ENCODE data around the gene PLPPR3. TPM values are rescaled to one million over a fixed set of nuclear protein-coding genes. Genes with fewer than 3 reads are reported as not detected.

PLPPR3 gene
- total RNA-seq, 1 donor: 0.36 TPM

DNA sequence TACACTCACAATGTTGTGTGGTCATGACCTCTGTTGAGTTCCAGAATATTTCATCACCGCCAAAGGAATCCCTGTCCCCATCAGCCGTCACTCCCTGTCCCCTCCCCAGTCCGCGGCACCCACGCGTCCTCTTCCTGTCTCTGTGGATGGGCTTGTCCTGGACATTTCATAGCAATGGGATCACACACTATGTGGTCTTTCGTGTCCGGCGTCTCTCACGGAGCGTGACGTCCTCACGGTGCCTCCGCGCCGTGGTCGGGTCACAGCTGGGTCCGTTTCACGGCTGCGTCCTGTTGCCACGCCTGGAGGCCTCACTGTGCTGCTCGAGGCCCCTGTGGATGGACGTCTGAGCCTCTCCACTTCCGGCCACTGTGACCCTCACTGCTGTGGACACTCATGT, 12.5 kb upstream of the PLPPR3 start:
- Histone ChIP-seq H3K27me3 (ENCODE audit: insufficient read depth, low read length) (peaks cover 2% of the 10 kb centered on the region), H3K4me2 (ENCODE audit: insufficient read depth, low read length) (no peak overlapping the region), H3K4me1 (ENCODE audit: insufficient read depth, low read length) (no peaks in the 10 kb centered on the region), H3K9me3 (ENCODE audit: low read depth, low read length) (no peaks in the 10 kb centered on the region), H3K27ac (ENCODE audit: low read depth, low read length) (no peak overlapping the region), H3K36me3 (ENCODE audit: insufficient read depth, low read length) (no peaks in the 10 kb centered on the region), H3K4me3 (ENCODE audit: insufficient read depth, low read length) (no peak overlapping the region), H4K20me1 (ENCODE audit: insufficient read depth, low read length) (no peaks in the 10 kb centered on the region), H3K79me2 (ENCODE audit: insufficient read depth, low read length) (no peaks in the 10 kb centered on the region), H2AFZ (ENCODE audit: low read length) (no peak overlapping the region)
- DNase-seq (ENCODE audit: insufficient read length, low spot score, missing footprints): no peak
- TF ChIP-seq, protein P1, sequence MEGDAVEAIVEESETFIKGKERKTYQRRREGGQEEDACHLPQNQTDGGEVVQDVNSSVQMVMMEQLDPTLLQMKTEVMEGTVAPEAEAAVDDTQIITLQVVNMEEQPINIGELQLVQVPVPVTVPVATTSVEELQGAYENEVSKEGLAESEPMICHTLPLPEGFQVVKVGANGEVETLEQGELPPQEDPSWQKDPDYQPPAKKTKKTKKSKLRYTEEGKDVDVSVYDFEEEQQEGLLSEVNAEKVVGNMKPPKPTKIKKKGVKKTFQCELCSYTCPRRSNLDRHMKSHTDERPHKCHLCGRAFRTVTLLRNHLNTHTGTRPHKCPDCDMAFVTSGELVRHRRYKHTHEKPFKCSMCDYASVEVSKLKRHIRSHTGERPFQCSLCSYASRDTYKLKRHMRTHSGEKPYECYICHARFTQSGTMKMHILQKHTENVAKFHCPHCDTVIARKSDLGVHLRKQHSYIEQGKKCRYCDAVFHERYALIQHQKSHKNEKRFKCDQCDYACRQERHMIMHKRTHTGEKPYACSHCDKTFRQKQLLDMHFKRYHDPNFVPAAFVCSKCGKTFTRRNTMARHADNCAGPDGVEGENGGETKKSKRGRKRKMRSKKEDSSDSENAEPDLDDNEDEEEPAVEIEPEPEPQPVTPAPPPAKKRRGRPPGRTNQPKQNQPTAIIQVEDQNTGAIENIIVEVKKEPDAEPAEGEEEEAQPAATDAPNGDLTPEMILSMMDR (IDR thresholded peaks at IDR 0.05; ENCODE audit: extremely low read depth, low read depth, low read length): no peak

DNA sequence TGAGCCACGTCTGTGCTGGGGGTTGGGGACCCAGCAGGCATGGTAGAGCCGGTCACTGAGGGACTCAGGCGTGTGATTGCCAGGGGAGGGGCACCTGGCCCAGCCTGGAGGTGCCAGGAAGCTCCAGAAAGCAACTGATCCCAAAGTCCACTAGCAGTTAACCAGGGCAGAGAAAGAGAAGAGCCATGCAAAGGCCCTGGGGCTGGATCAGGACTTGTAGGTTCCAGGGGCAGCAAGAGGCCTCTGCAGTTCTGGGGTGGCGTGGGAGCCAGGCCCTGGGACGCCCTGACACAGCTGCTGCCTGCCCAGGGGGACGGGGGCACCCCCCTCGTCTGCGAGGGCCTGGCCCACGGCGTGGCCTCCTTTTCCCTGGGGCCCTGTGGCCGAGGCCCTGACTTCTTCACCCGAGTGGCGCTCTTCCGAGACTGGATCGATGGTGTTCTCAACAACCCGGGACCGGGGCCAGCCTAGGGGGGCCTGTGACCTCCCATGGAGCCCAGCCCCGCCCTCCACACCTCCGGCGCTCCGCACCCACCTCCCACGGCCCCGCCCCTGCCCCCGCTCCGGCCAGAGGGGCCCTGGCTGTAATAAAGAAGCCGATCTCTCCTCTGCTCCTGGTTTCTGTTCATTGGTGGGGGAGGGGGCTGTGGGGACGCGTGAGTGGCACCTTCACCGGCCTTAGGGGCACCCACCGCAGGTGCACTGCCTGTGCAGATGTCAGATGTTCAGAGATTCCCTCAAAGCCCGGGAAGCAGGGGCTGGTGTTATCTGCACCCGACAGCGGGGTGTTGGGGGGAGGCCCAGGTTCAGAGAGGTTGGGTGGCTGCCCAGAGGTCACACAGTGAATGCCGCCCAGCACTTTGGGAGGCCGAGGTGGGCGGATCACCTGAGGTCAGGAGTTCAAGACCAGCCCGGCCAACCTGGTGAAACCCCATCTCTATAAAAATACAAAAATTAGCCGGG, 9.9 kb upstream of the PLPPR3 start:
- Histone ChIP-seq H3K4me3 (ENCODE audit: insufficient read depth, low read length) (no peak overlapping the region), H4K20me1 (ENCODE audit: insufficient read depth, low read length) (no peaks in the 10 kb centered on the region), H3K4me1 (ENCODE audit: insufficient read depth, low read length) (no peaks in the 10 kb centered on the region), H3K4me2 (ENCODE audit: insufficient read depth, low read length) (no peak overlapping the region), H3K9me3 (ENCODE audit: low read depth, low read length) (no peaks in the 10 kb centered on the region), H3K27ac (ENCODE audit: low read depth, low read length) (no peak overlapping the region), H3K79me2 (ENCODE audit: insufficient read depth, low read length) (no peaks in the 10 kb centered on the region), H2AFZ (ENCODE audit: low read length) (no peak overlapping the region), H3K36me3 (ENCODE audit: insufficient read depth, low read length) (no peaks in the 10 kb centered on the region), H3K27me3 (ENCODE audit: insufficient read depth, low read length) (peaks cover 2% of the 10 kb centered on the region)
- no peak for DNase-seq (ENCODE audit: insufficient read length, low spot score, missing footprints)
- TF ChIP-seq, protein P1 (IDR thresholded peaks at IDR 0.05; ENCODE audit: extremely low read depth, low read depth, low read length): no peak

DNA sequence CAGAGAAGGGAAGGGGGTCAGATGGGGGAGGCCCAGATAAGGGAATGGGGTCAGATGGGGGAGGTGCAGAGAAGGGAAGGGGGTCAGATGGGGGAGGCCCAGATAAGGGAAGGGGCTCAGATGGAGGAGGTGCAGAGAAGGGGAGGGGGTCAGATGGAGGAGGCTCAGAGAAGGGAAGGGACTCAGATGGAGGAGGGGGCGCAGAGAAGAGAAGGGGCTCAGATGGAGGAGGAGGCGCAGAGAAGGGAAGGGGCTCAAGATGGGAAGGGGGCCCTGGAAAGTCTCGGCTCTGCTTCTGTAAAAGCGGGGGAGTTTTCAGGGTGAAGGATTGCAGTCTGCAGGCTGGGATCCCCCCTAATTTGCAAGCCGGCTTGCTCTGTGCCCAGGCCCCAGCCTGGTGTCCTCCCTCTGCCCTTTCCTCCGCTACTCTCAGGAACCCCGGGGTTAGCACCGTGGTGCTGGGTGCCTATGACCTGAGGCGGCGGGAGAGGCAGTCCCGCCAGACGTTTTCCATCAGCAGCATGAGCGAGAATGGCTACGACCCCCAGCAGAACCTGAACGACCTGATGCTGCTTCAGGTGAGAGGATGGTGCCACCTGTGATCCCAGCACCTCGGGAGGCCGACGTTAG, 7.5 kb upstream of the PLPPR3 start:
- no peak for DNase-seq (ENCODE audit: insufficient read length, low spot score, missing footprints)
- Histone ChIP-seq H3K27me3 (ENCODE audit: insufficient read depth, low read length) (no peaks in the 10 kb centered on the region), H3K4me3 (ENCODE audit: insufficient read depth, low read length) (no peak overlapping the region), H3K36me3 (ENCODE audit: insufficient read depth, low read length) (no peaks in the 10 kb centered on the region), H4K20me1 (ENCODE audit: insufficient read depth, low read length) (no peaks in the 10 kb centered on the region), H3K27ac (ENCODE audit: low read depth, low read length) (no peak overlapping the region), H3K4me1 (ENCODE audit: insufficient read depth, low read length) (no peaks in the 10 kb centered on the region), H3K79me2 (ENCODE audit: insufficient read depth, low read length) (no peaks in the 10 kb centered on the region), H3K9me3 (ENCODE audit: low read depth, low read length) (no peaks in the 10 kb centered on the region), H3K4me2 (ENCODE audit: insufficient read depth, low read length) (no peak overlapping the region), H2AFZ (ENCODE audit: low read length) (no peak overlapping the region)
- TF ChIP-seq, protein P1 (IDR thresholded peaks at IDR 0.05; ENCODE audit: extremely low read depth, low read depth, low read length): no peak

DNA sequence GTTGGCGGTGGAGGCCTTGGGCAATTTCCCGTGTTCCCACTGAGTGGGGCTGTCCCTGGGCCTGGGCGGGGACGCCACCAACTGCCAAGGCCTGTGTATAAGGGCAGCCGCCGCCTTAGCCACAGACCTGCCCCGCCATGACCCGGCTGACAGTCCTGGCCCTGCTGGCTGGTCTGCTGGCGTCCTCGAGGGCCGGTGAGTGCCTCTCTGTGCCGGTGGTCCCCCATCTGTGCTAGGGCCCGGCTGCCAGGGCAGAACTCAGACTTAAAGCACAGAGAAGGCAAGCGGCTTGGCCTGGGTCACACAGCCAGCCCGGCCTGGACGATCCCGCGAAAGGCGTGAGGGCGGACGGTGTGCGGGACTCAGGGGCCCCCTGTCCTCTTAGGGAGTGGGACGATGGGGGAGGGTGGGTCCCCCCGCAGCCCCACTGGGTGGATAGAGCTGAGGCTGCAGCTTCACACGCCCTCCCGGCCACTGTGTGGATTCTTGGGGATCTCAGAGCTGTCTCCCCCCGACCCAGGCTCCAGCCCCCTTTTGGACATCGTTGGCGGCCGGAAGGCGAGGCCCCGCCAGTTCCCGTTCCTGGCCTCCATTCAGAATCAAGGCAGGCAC, 6.1 kb upstream of the PLPPR3 start, which contains the start of gene AZU1:
Gene AZU1, plus strand, starts transcription at position 128 of the 612 bp plus-strand sequence. Its CDS starts 10 bp downstream, at position 138.
- TF ChIP-seq, protein P1 (IDR thresholded peaks at IDR 0.05; ENCODE audit: extremely low read depth, low read depth, low read length): no peak

More for the DNA sequence above, 6.1 kb upstream of the PLPPR3 start, which contains the start of gene AZU1:
- DNase-seq (ENCODE audit: insufficient read length, low spot score, missing footprints): no peak
- H3K79me2 ChIP-seq (ENCODE audit: insufficient read depth, low read length): no peaks in the 10 kb centered on the region
- H3K4me3 ChIP-seq (ENCODE audit: insufficient read depth, low read length): no peak within 1 kb of the TSS
- H3K4me1 ChIP-seq (ENCODE audit: insufficient read depth, low read length): peaks cover 8% of the 10 kb centered on the region
- no peak within 1 kb of the TSS for H2AFZ ChIP-seq (ENCODE audit: low read length)
- no peaks in the 10 kb centered on the region for H3K9me3 ChIP-seq (ENCODE audit: low read depth, low read length)
- no peak within 1 kb of the TSS for H3K4me2 ChIP-seq (ENCODE audit: insufficient read depth, low read length)
- H4K20me1 ChIP-seq (ENCODE audit: insufficient read depth, low read length): no peaks in the 10 kb centered on the region
- no peak within 1 kb of the TSS for H3K27ac ChIP-seq (ENCODE audit: low read depth, low read length)
- no peaks in the 10 kb centered on the region for H3K27me3 ChIP-seq (ENCODE audit: insufficient read depth, low read length)
- no peaks in the 10 kb centered on the region for H3K36me3 ChIP-seq (ENCODE audit: insufficient read depth, low read length)
